Bronchus fibroblast of lung (primary cell): ENCODE results near the gene ATP5PF. TPM values are rescaled to one million over a fixed set of nuclear protein-coding genes. Genes with fewer than 3 reads are reported as not detected.

ENCODE experiments used
- total RNA-seq: library from RNA; depleted of rRNA; stranded (reverse); fragments of >200 nt; gene quantifications from 2 replicates; pipeline ENCODE4 v1.2.3, GENCODE V29; 2015

ATP5PF gene
- 120 and 132 TPM in 2 replicates for total RNA-seq

DNA sequence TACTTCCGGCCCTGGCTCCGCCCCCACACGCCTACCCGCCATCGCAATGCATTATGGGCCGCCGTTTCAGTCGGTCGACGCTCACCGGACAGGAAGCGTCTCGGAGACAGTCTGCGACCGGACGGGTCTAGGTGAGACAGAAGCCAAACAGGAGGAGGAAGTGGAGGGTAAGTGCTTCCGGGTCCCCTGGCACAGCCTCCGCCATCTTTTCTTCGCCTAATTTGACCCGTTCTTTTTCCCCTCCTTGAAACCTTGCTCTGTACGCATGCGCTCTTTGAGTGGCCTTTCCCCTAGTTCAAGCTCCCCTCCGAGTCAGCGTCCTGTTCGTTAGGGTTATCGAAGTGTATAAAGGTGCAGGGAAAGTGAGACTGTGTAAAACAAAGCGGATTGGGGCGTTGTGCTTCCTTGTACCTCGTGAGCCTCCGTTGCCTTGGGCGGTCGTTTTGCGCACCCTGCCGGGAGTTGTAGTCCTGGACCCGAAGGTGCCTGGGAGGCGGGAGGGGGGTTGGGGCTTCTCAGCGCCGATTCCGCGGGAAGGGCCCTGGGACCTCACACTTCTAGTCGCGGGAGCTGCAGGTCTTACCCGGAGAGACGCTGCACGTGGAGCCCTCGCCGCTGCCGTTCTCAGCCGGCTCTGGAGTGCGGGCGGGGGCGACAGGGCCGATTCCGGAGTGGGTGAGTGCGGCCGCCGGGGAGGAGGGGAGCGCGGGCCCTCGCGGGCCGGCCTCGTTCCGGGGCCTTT, at the start of gene ATP5PF, which contains the start of gene GABPA:
Gene ATP5PF (minus strand): TSS at position 1 of the 742 bp plus-strand sequence. CDS start 5,110 bp downstream, outside the sequence.
Gene GABPA (plus strand): TSS at position 69 of the 742 bp plus-strand sequence. CDS start 6,627 bp downstream, outside the sequence.

Other genes with a start within 250 kb of the ATP5PF start
- gene MRPL39, start 127.4 kb downstream of the ATP5PF start, total RNA-seq: 36.1 and 37.7 TPM in 2 replicates
- 1.2 and 2.0 TPM in 2 replicates for gene JAM2, start 95.6 kb downstream of the ATP5PF start, total RNA-seq
- 12.5 and 14.0 TPM in 2 replicates for gene GABPA, start 68 bp upstream of the ATP5PF start, total RNA-seq